H1 (cell line): ENCODE measurements around the gene NOL4L. TPM values are rescaled to one million over a fixed set of nuclear protein-coding genes. Genes with fewer than 3 reads are reported as not detected.

Experiments
- CTCF ChIA-PET: fragments of 300-600 bp; sonication (Branson Sonifier 250); formaldehyde crosslinking; loops from one replicate; lab custom pipeline; 2021; ENCODE audit not compliant: partially characterized antibody; lab: Charles Lee
- POLR2A ChIA-PET: fragments of 300-600 bp; sonication (Branson Sonifier 250); formaldehyde crosslinking; loops from one replicate; lab custom pipeline; 2021; ENCODE audit warnings: inconsistent platforms; ENCODE audit not compliant: partially characterized antibody; lab: Charles Lee
- DNase-seq, 2 experiments: peaks; one replicate each; pipeline versions ENCODE4 v3.0.0 to v3.0.0-alpha.2; 2010 to 2022; ENCODE audit warnings: low spot score in 2 of 2, low read depth in 1 of 2, mixed read lengths in 1 of 2
- FAIRE-seq: peaks from 2 replicates; lab custom pipeline; 2011; peaks lifted over from hg19 to GRCh38; lab: Jason Lieb, UNC
- H2AFZ ChIP-seq: 2 replicates; pipeline ENCODE4 v1.8.1; 2012; ENCODE audit warnings: low read length, inconsistent platforms
- H2AK5ac ChIP-seq: 2 replicates; pipeline ENCODE4 v1.6.1; 2013; ENCODE audit warnings: low read depth, low read length
- H2BK120ac ChIP-seq: replicated peaks from 2 replicates; pipeline ENCODE3; 2013; ENCODE audit warnings: low read depth, low read length, inconsistent platforms
- H2BK12ac ChIP-seq: 2 replicates; pipeline ENCODE4 v1.6.1; 2013; ENCODE audit warnings: low read depth, low read length
- H2BK15ac ChIP-seq: 2 replicates; pipeline ENCODE4 v1.6.1; 2013; ENCODE audit warnings: low read length
- H2BK20ac ChIP-seq: 2 replicates; pipeline ENCODE4 v1.6.1; 2013; ENCODE audit warnings: low read length
- H2BK5ac ChIP-seq: 2 replicates; pipeline ENCODE4 v1.6.1; 2013; ENCODE audit warnings: low read depth, low read length
- H3K14ac ChIP-seq: 2 replicates; pipeline ENCODE4 v1.6.1; 2013; ENCODE audit warnings: inconsistent platforms; ENCODE audit not compliant: insufficient read length
- H3K18ac ChIP-seq: 2 replicates; pipeline ENCODE4 v1.6.1; 2013; ENCODE audit warnings: low read length; ENCODE audit errors: extremely low read depth
- H3K23ac ChIP-seq: 2 replicates; pipeline ENCODE4 v1.6.1; 2013; ENCODE audit warnings: inconsistent platforms; ENCODE audit not compliant: insufficient read length
- H3K23me2 ChIP-seq: 2 replicates; pipeline ENCODE4 v1.6.1; 2013; ENCODE audit warnings: low read depth, low read length
- H3K27ac ChIP-seq: 2 replicates; pipeline ENCODE4 v1.6.1; 2011; ENCODE audit warnings: low read depth, low read length, inconsistent platforms
- H3K27me3 ChIP-seq, 4 experiments: replicated peaks in 1 of 4; 1 replicate in 1 of 4; 2 replicates in 3 of 4; pipeline versions ENCODE4 v1.6.1 to v1.8.1; 2011 to 2013; ENCODE audit warnings: low read length in 3 of 4, mild to moderate bottlenecking in 3 of 4, inconsistent platforms in 2 of 4, mixed read lengths in 2 of 4, moderate library complexity in 1 of 4; ENCODE audit not compliant: control insufficient read depth in 3 of 4, insufficient read depth in 3 of 4; ENCODE audit errors: extremely low read depth in 1 of 4
- H3K36me3 ChIP-seq, 4 experiments: 2 replicates each; pipeline versions ENCODE4 v1.6.1 to v1.8.1; 2011 to 2013; ENCODE audit warnings: mild to moderate bottlenecking in 4 of 4, low read length in 3 of 4, moderate library complexity in 2 of 4, control low read depth in 1 of 4, inconsistent platforms in 1 of 4; ENCODE audit not compliant: insufficient read depth in 4 of 4, control insufficient read depth in 2 of 4
- H3K4ac ChIP-seq: replicated peaks from 2 replicates; pipeline ENCODE3; 2013; ENCODE audit warnings: low read length, low read depth, mixed read lengths, inconsistent platforms; ENCODE audit not compliant: insufficient read length
- H3K4me1 ChIP-seq, 4 experiments: replicated peaks in 1 of 4; 1 replicate in 1 of 4; 2 replicates in 3 of 4; pipeline versions ENCODE4 v1.6.1 to v1.8.1; 2011 to 2013; ENCODE audit warnings: low read length in 3 of 4, inconsistent platforms in 2 of 4, mixed read lengths in 1 of 4; ENCODE audit not compliant: insufficient read depth in 4 of 4, control insufficient read depth in 3 of 4
- H3K4me2 ChIP-seq, 2 experiments: 2 replicates each; pipeline versions ENCODE4 v1.6.1 to v1.8.1; 2011 to 2013; ENCODE audit warnings: low read depth in 2 of 2, low read length in 2 of 2, control low read depth in 1 of 2, inconsistent platforms in 1 of 2, mild to moderate bottlenecking in 1 of 2; ENCODE audit not compliant: insufficient read depth in 1 of 2
- H3K4me3 ChIP-seq, 4 experiments: fragments of 200-600, 300-600 bp in 1 of 4; sonication (generic), shearing (Covaris generic), sonication (Bioruptor Twin) in 1 of 4; 2 replicates each; pipeline versions ENCODE4 v1.5.1 to v1.8.1; 2011 to 2016; ENCODE audit warnings: low read length in 4 of 4, low read depth in 3 of 4, control low read depth in 2 of 4, inconsistent platforms in 2 of 4, mild to moderate bottlenecking in 2 of 4, mixed read lengths in 1 of 4, moderate library complexity in 1 of 4; ENCODE audit not compliant: insufficient read depth in 2 of 4; ENCODE audit errors: extremely low read depth in 1 of 4
- H3K56ac ChIP-seq: replicated peaks from 2 replicates; pipeline ENCODE3; 2013; ENCODE audit warnings: low read depth, mild to moderate bottlenecking, mixed read lengths, low read length, inconsistent platforms; ENCODE audit not compliant: insufficient read length
- H3K79me1 ChIP-seq: 2 replicates; pipeline ENCODE4 v1.6.1; 2013; ENCODE audit warnings: low read depth, low read length, control low read depth
- H3K79me2 ChIP-seq, 2 experiments: 2 replicates each; pipeline versions ENCODE4 v1.6.1 to v1.8.1; 2012 to 2013; ENCODE audit warnings: low read length in 2 of 2, mild to moderate bottlenecking in 2 of 2, inconsistent platforms in 1 of 2; ENCODE audit not compliant: insufficient read depth in 2 of 2, control insufficient read depth in 1 of 2
- H3K9ac ChIP-seq, 4 experiments: replicated peaks in 1 of 4; 1 replicate in 1 of 4; 2 replicates in 3 of 4; pipeline versions ENCODE4 v1.6.1 to v1.8.1; 2011 to 2013; ENCODE audit warnings: low read depth in 3 of 4, low read length in 3 of 4, control low read depth in 2 of 4, mild to moderate bottlenecking in 2 of 4, moderate library complexity in 2 of 4, inconsistent platforms in 1 of 4; ENCODE audit errors: extremely low read depth in 1 of 4
- H3K9me3 ChIP-seq, 2 experiments: 2 replicates each; pipeline versions ENCODE4 v1.6.1 to v1.8.1; 2012 to 2013; ENCODE audit warnings: mild to moderate bottlenecking in 2 of 2, moderate library complexity in 2 of 2, control low read depth in 1 of 2, inconsistent platforms in 1 of 2, low read depth in 1 of 2, low read length in 1 of 2, mixed read lengths in 1 of 2; ENCODE audit not compliant: insufficient read depth in 2 of 2
- H4K20me1 ChIP-seq, 2 experiments: replicated peaks in 1 of 2; 2 replicates each; pipeline versions ENCODE3 to v1.8.1; 2011 to 2013; ENCODE audit warnings: inconsistent platforms in 2 of 2, low read length in 2 of 2, mild to moderate bottlenecking in 1 of 2; ENCODE audit not compliant: insufficient read depth in 2 of 2, control insufficient read depth in 1 of 2
- H4K5ac ChIP-seq: 2 replicates; pipeline ENCODE4 v1.6.1; 2013; ENCODE audit warnings: low read length, low read depth, mixed read lengths, inconsistent platforms; ENCODE audit not compliant: insufficient read length
- H4K8ac ChIP-seq: 2 replicates; pipeline ENCODE4 v1.8.0; 2013; ENCODE audit warnings: mild to moderate bottlenecking, moderate library complexity, low read length, inconsistent platforms; ENCODE audit not compliant: insufficient read depth; ENCODE audit errors: extremely low read depth
- H4K91ac ChIP-seq: replicated peaks from 2 replicates; pipeline ENCODE3; 2013; ENCODE audit warnings: low read length, mixed read lengths, inconsistent platforms; ENCODE audit not compliant: insufficient read length
- RBBP5 ChIP-seq: IDR thresholded peaks from 2 replicates; pipeline ENCODE4 v1.7.1; 2012; ENCODE audit warnings: low read depth, mild to moderate bottlenecking, inconsistent platforms, low read length, moderate library complexity, borderline replicate concordance
- WGBS, 2 experiments: shearing (Covaris generic) in 1 of 2; methylation state at CpG; one replicate each; pipeline versions ENCODE4 v1.1.6 to v1.1.7; 2013 to 2015; ENCODE audit warnings: low lambda C conversion rate in 2 of 2, mixed read lengths in 2 of 2, inconsistent platforms in 1 of 2, low coverage in 1 of 2, missing lambda C conversion rate in 1 of 2; ENCODE audit not compliant: insufficient replicate concordance in 2 of 2, insufficient coverage in 1 of 2, insufficient read length in 1 of 2; ENCODE audit errors: extremely low coverage in 1 of 2, missing lambda C conversion rate in 1 of 2; 5-methylcytosine and 5-hydroxymethylcytosine counted together
- polyA plus RNA-seq, 7 experiments: library from polyadenylated mRNA; depleted of rRNA in 3 of 7; stranded (reverse) in 5 of 7; unstranded in 2 of 7; fragments of >200 nt in 5 of 7; fragments of 200-250 nt in 2 of 7; gene quantifications; 1 replicate in 5 of 7; 2 replicates in 1 of 7; 4 replicates in 1 of 7; pipeline versions ENCODE4 v1.2.1 to v1.2.3, GENCODE V29; 2011 to 2013; ENCODE audit warnings: missing spikeins in 2 of 7, mixed read lengths in 2 of 7
- total RNA-seq: library from RNA; stranded (reverse); fragmentation: NEBNext Ultra II Directional; extraction: Animal tissue kit (Norgen Biotek cat#: 25700); gene quantifications from 2 replicates; pipeline ENCODE4 v1.2.1, GENCODE V29; 2021
- TF ChIP-seq, protein P1 (sequence below): IDR thresholded peaks from 2 replicates; pipeline ENCODE4 v1.6.1; 2011; ENCODE audit warnings: low read length, improper control_type of control experiment

Gene NOL4L
- total and polyA plus RNA-seq, 2 of the 8 experiments (the other 6 are each of a cell fraction or from before 2014, with no cell fraction given): 15.3 to 23.7 TPM

GRCh38 chr20:32474009-32474716 lies 111.0 kb downstream of the NOL4L start:
- DNase-seq (no peak), FAIRE-seq (no peak)
- H3K9me3 ChIP-seq: no peaks in the 10 kb centered on the region
- no peak overlapping the region for H3K9ac ChIP-seq
- H2BK15ac ChIP-seq: 0 out of 2 replicates have a peak overlapping the region, but pooled peaks have one; percentile 81
- peak overlapping the region; percentile 29; the same call in 1 of the 2 replicates for H2BK12ac ChIP-seq
- H3K79me1 ChIP-seq: peaks cover 22% of the 10 kb centered on the region
- peaks cover 11 to 45% (median 37%) of the 10 kb centered on the region in 4 experiments for H3K4me1 ChIP-seq
- H3K4me2 ChIP-seq: no peak overlapping the region
- no peak overlapping the region for H3K4ac ChIP-seq
- H3K18ac ChIP-seq: peak overlapping the region; percentile 19
- TF ChIP-seq, protein P1, sequence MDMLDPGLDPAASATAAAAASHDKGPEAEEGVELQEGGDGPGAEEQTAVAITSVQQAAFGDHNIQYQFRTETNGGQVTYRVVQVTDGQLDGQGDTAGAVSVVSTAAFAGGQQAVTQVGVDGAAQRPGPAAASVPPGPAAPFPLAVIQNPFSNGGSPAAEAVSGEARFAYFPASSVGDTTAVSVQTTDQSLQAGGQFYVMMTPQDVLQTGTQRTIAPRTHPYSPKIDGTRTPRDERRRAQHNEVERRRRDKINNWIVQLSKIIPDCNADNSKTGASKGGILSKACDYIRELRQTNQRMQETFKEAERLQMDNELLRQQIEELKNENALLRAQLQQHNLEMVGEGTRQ: no peak
- 0 out of 2 replicates have a peak, but pooled peaks have one; percentile 2 for TF ChIP-seq RBBP5
- H3K36me3 ChIP-seq: peaks cover 0 to 3% (median 1%) of the 10 kb centered on the region in 4 experiments; a peak in 2 of 8 replicates
- H3K79me2 ChIP-seq: peaks cover 18 to 81% of the 10 kb centered on the region in 2 experiments; a peak in 3 of 4 replicates
- no peak overlapping the region for H4K5ac ChIP-seq
- H4K8ac ChIP-seq: no peak overlapping the region
- H2BK5ac ChIP-seq: peak overlapping the region; percentile 90; the same call in 1 of the 2 replicates
- H3K23me2 ChIP-seq: no peaks in the 10 kb centered on the region; the same call in 1 of the 2 replicates
- H3K4me3 ChIP-seq: no peak overlapping the region
- H2BK20ac ChIP-seq: peak overlapping the region; percentile 72
- peak overlapping the region; percentile 25; the same call in 1 of the 2 replicates for H3K27ac ChIP-seq
- H3K23ac ChIP-seq: no peak overlapping the region
- H3K14ac ChIP-seq: no peak overlapping the region
- H3K27me3 ChIP-seq: no peaks in the 10 kb centered on the region
- no peak overlapping the region for H4K91ac ChIP-seq
- WGBS, 2 experiments: 91% methylated on average over 17 of the region's 18 CpGs; no CpG with 5 or more reads in 1 of the 2 experiments
- no peak overlapping the region for H2AFZ ChIP-seq
- no peak overlapping the region for H2BK120ac ChIP-seq
- no peak overlapping the region for H3K56ac ChIP-seq
- no peak overlapping the region; the same call in 1 of the 2 replicates for H2AK5ac ChIP-seq
- POLR2A ChIA-PET: interaction anchor here (0.6 to 1.7 kb wide), 4 partner anchors 13 to 314 kb away, joined by 3 to 7 read pairs (median 3); no protein-coding TSS in a partner anchor
- CTCF ChIA-PET: interaction anchor here (0.7 to 1.5 kb wide), 5 partner anchors 12 to 37 kb away, joined by 3 to 5 read pairs (median 4); no protein-coding TSS in a partner anchor
- H4K20me1 ChIP-seq: peaks cover 13 to 44% of the 10 kb centered on the region in 2 experiments
